Mammary epithelial cell (primary cell): Measurements from ENCODE around the gene NDEL1.

Experiments used
- CTCF ChIP-seq, 2 donors: IDR thresholded peaks in 1 of 2; conservative IDR thresholded peaks in 1 of 2; 2 replicates each; pipeline ENCODE4 v1.5.1; 2011 to 2012; ENCODE audit warnings: inconsistent platforms in 2 of 2, low read length in 2 of 2, mild to moderate bottlenecking in 2 of 2, control low read depth in 1 of 2, low read depth in 1 of 2; ENCODE audit not compliant: insufficient read depth in 1 of 2; ENCODE audit errors: extremely low read depth in 1 of 2
- EZH2 ChIP-seq: IDR thresholded peaks from 2 replicates; pipeline ENCODE4 v1.6.1; 2012; ENCODE audit warnings: low read length, inconsistent platforms, borderline replicate concordance

- TF ChIP-seq CTCF (conservative IDR thresholded peaks at IDR 0.05 in 1 of 2, IDR thresholded peaks at IDR 0.05 in 1 of 2; ENCODE audit: extremely low read depth in 1 of 2, insufficient read depth in 1 of 2, low read depth in 1 of 2, low read length in 2 of 2) (no peak), EZH2 (no peak)
Measured at GRCh38 chr17:8426802-8427201, 8.9 kb upstream of the NDEL1 start.
